GM19025 (cell line): ENCODE results near the gene CNIH3.
A peak's percentile ranks its signal among the peaks of the same experiment; 100 is the strongest.

ENCODE experiments used
- ATAC-seq: cut with Tn5 transposase; IDR thresholded peaks from one replicate; pipeline ENCODE4 v1.9.1; 2021; ENCODE audit warnings: mild to moderate bottlenecking, low read depth, moderate library complexity; ENCODE audit not compliant: unreplicated experiment

Gene CNIH3

GRCh38 chr1:224739303-224739996 lies 123.3 kb downstream of the CNIH3 start:
- ATAC-seq = no peak

DNA sequence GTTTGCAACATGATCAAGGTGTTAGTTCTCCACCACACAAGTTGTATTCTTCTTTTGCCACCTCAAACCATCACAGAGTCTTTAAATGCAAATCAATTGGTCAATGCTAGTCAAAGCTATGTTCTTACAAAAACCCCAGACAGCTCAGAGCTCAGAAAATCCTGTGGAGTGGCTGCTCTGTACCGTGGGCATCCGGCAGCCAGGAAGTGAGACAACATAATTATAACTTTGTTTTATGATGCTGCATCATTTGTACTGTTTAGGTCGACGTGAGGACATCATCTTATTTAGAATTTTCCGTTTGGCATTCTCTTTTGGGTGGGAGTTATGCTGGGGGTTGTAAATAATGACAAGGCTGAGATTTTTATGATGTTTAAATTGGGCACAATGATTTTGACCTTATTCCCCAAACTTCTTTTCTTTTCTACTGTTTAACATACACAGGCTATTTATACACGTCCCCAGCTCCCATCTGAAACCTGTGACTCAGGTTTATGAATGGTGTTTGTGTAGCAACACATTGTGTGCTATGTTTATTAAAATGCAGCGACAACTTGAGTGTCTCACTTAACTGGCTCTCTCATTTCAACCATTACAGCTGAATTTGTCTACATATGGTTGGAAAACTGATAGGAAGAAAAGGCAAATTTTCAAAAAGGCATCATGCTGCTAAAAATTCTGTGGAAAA lies 124.0 kb downstream of the CNIH3 start:
- ATAC-seq = peak; percentile 71

GRCh38 chr1:224740685-224741052 lies 124.6 kb downstream of the CNIH3 start:
- ATAC-seq = no peak

- ATAC-seq = no peak
Observed at GRCh38 chr1:224742349-224742748, 126.2 kb downstream of the CNIH3 start.

DNA sequence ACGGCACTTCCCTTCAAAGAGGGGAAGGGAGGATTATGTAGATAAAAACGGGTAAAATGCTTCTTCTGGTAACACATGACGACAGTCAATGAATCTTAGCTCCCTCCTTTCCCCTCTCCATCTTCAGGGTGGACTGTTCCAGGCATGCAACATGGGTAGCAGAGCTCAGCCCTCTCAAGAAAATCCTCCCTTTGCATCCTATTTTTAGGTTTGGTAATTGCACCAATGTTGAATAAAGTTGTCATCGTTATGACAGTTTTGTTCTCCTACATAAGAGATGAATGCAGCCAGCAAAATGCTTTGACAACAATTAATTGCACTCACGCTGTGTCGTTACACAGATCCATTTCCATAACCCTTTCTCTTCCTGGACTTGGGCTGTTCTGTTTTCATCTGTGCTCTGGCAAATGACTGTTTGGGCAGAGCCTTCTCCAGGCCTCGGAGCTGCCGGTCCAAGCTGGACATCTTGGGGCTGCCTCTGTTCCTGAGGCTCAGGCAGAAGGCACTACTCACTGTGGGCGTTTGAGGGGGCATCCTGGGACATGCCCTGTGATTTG lies 127.6 kb downstream of the CNIH3 start:
- no peak for ATAC-seq

DNA sequence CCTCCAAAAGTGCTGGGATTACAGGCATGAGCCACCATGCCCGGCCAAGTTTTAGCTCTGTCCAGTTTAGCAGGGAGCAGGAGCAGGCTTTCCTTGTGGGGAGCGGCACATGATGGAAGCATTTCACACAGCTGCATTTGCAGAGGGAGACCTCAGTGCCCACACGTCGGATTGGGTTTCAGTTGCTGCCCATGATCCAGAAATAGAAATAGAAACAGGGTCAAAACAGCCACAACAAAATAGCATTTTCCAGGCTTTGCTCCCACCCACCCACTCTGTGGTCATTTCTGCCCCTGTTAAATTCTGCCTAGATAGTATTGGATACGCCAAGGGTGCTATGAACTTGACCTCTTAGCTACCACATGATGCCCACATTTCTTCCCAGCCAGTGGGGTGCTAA lies 128.4 kb downstream of the CNIH3 start:
- ATAC-seq = no peak

DNA sequence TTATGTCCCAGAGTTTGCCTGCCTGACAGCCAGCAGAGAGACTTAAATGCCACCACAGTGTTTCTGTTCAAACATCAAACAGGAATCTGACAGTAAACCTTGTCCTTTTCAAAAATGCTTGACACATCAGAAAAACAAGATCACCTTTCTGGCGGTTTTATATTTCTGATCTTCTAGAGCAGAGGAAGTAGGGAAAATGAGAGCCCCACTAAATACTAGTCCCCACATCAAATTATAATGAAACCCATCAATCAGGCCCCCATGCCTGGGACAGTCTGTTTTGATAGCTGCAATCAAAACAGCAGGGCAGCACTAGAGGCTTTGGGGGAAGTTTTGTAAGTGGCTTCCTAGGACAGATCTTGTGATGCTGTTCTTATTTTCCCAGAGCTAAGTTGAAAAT lies 129.3 kb downstream of the CNIH3 start:
- no peak for ATAC-seq

DNA sequence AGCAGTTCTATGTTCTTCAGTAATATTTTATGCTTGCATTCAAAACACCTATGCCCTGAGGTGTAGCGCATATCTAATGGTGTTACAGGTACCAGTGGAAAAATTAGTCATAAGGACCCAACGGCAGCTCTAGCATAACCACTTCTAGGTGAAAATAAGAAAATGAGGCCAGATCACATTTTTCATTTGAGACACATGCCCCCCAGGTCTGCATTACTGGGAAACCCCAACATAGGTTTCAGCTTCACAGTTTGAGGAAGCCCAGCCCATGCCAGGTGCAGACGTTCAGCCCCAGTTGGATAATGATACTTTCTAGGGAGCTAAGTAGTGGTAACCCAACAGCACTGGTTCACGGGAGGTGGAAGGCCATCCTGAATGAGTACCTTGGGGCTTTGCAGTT lies 129.8 kb downstream of the CNIH3 start:
- ATAC-seq = peak; percentile 47

DNA sequence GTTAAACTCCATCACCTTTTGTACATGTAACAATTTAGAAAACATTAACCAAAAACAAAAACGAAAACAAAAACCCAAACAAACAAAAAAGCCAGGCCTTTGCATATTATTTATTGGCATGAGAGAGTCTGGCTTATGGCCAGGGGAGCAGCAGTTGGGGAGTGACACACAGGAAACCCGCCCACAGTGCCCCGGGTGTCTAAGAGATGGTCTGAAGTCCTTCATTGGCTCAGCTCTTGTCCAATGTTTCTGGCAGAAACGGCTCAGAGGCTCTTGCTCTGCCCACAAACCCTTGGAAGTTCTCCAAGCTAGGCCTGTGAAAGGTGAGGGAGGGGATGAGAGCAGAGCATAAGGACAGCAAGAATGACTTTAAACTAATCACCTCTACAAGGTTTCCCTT lies 131.5 kb downstream of the CNIH3 start:
- peak; percentile 44 for ATAC-seq

DNA sequence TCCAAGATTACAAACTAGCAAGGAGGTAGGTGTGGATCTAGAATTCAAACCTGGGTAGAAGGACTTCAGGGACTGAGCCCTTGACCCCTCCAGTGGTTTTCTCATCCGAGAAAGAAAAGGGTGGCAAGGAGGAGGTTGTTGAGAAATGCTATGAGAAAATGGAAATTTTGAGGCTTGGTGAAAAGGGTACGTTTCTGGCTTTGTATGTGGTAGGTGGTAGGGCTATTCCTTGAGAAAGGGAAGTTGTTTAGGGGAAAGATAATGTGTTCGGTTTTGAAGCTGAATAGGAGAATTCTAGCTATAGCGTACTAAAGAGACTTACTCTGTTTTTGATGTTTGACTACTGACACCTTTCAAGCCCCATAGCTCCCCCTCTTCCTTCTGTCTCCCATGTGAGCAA lies 133.8 kb downstream of the CNIH3 start:
- no peak for ATAC-seq

DNA sequence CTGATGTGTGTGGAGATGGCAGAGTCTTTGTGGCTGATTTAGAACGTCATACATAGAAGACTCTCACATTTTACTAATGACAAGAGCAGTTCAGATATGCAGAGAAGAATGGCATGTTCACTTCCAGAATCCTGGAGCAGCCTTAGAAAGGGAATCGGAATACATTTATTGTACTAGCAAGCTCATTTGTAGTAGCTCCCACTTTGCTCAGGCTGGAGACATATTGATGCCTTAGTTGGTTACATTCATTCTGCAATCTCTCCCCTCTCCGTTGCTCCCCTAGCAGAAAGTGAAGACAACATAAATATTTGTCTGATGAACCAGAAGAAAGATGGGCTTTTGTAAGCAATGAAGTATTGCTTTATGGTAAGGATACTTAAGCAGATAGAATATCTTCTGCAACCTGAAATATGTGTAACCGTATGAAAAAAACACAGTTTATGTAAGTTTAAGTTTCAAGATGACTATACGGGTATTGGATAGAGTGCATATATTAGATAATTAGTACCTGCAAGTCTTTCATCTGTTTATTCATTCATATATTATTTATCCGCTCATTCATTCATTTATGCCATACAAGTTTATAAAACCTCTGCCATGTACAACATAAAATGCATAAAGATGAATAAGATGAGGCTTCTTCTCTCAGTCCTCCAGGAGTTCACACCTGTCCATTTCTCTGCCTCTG lies 135.7 kb downstream of the CNIH3 start:
- no peak for ATAC-seq

DNA sequence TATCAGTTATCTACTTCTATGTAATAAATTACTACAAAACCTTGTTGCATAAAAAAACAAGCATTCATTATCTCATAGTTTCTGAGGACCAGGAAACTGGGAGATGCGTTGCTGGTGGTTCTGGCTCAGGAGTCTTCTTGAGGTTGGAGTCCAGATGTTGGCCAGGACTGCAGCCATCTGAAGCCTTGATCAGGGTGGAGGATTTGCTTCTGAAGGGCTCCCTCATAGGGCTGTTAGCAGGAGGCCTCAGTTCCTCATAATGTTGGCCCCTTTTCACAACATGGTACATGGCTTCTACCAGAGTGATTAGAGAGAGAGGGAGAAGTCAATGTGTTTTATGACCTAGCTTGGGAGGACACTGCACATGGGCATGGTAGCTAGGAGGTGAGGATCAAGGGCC lies 137.4 kb downstream of the CNIH3 start:
- ATAC-seq = no peak

- ATAC-seq = no peak
Observed at GRCh38 chr1:224755586-224755985, 139.5 kb downstream of the CNIH3 start.

DNA sequence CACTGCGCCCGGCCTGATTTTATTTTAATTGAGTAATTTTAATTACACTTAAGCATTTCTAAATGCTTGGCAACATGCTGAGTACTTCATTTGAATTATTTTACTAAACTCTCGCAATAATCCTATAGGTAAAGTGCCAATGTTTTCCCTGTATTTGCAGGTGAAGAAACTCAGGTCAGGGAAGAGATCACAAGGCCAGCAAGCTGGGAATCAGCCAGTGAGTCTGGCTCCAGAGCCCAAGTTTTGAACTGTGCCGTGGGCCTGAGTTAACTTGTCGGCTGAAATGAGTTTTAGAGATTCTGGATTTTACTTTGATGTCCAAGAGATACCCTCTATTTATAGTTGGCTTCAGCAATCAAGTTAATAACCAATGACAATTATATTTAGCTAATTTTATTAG lies 141.4 kb downstream of the CNIH3 start:
- no peak for ATAC-seq

DNA sequence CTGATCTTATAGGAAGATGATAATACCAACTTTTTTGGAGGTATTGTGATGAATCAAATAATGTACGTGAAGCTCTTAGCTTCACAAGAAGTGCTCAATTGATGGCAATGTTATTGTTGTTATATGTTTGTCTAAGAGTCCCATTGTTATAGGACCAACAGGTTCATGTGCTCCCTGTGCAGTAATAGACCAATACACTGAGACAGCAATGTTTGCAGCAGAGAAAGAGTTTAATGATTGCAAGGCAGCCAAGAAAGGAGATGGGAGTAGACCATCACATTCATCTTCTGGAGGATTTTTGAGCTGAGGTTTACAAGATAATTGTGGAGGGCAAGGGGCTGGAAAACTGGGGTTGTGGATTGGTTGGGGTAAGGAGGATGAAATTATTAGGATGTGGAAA lies 143.0 kb downstream of the CNIH3 start:
- no peak for ATAC-seq

GRCh38 chr1:224759681-224760091 lies 143.6 kb downstream of the CNIH3 start:
- ATAC-seq = no peak

GRCh38 chr1:224760163-224760562 lies 144.0 kb downstream of the CNIH3 start:
- no peak for ATAC-seq

GRCh38 chr1:224761245-224761644 lies 145.1 kb downstream of the CNIH3 start:
- ATAC-seq = no peak

DNA sequence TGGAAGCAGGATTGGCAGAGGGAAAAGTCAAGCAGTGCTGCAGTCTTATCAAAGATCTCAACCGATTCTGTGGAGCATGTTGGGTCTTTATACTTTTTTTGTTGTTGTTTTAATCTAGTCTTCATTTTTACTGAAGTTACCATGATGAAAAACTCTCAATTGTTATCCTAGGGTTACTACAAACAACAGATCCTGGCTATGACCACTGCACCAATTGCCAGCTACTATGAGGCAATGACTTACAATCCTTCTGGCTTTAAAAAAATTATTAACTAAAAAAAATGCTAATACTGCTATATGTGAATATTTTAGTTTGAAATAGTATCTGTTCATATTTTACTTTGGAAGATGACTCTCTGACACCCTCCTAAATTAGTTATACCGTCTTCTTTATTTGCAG lies 145.9 kb downstream of the CNIH3 start:
- ATAC-seq = no peak

GRCh38 chr1:224762701-224763100 lies 146.6 kb downstream of the CNIH3 start:
- no peak for ATAC-seq

DNA sequence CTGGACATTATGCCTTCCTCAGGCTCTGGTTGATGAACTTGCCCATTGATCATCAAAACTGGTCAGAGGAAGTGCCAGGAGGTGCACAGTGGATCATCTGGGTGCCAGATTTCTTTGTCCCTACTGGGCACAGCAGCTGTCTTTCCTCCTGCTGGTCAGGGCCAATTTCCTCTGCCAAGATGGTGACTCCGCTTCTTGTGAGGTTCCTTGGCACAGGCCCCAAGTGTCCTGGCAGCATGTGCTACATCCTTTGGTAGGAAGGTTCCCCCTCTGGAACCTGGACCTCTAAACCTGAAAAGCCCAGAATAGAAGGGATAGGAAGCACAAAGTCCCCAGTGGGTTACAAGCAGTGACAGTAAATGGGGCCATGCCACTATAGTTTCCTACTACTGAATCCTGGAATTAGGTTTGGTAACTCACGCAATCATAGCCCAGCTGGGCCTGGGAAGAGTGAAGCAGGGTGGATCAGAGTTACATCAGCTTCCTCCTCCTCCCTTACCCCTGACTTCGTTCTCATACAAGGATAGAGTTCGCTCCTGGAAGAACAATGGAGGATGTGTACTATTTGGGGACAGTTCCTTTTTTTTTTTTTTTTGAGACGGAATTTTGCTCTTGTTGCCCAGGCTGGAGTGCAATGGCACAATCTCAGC lies 147.1 kb downstream of the CNIH3 start:
- no peak for ATAC-seq
